Limb (tissue), 2 donors: ENCODE results near the gene ABCA4.

Experiments
- DNase-seq, 2 donors: peaks; one replicate each; pipeline ENCODE4 v3.0.0-alpha.2; 2016; ENCODE audit errors: extremely low spot score in 2 of 2

Gene ABCA4

GRCh38 chr1:94084085-94084484 is 36.9 kb downstream of the ABCA4 start:
- no peak for DNase-seq

GRCh38 chr1:94083681-94084080 is 37.3 kb downstream of the ABCA4 start:
- DNase-seq, result no peak

GRCh38 chr1:94081566-94082344 is 39.2 kb downstream of the ABCA4 start:
- no peak for DNase-seq

GRCh38 chr1:94079989-94080388 is 41.0 kb downstream of the ABCA4 start:
- DNase-seq, result no peak

GRCh38 chr1:94079080-94079940 is 41.6 kb downstream of the ABCA4 start:
- no peak for DNase-seq

GRCh38 chr1:94072840-94073522 is 48.0 kb downstream of the ABCA4 start:
- no peak for DNase-seq

- no peak for DNase-seq
Measured at GRCh38 chr1:94071976-94072375, 49.0 kb downstream of the ABCA4 start.

GRCh38 chr1:94071391-94071790 is 49.6 kb downstream of the ABCA4 start:
- no peak for DNase-seq

GRCh38 chr1:94070865-94071264 is 50.1 kb downstream of the ABCA4 start:
- DNase-seq, result no peak

- no peak for DNase-seq
Measured at GRCh38 chr1:94069919-94070285, 51.0 kb downstream of the ABCA4 start.

GRCh38 chr1:94068999-94069918 is 51.7 kb downstream of the ABCA4 start:
- DNase-seq, result no peak

GRCh38 chr1:94068096-94068998 is 52.6 kb downstream of the ABCA4 start:
- DNase-seq, result no peak

- no peak for DNase-seq
Measured at GRCh38 chr1:94067196-94067595, 53.8 kb downstream of the ABCA4 start.

- peak in 1 of 2 donors; percentile 74 for DNase-seq
Measured at GRCh38 chr1:94063379-94063778, 57.6 kb downstream of the ABCA4 start.

- DNase-seq, result peak in 1 of 2 donors; percentile 72
Measured at GRCh38 chr1:94061513-94062443, 59.2 kb downstream of the ABCA4 start.

GRCh38 chr1:94060720-94061119 is 60.2 kb downstream of the ABCA4 start:
- DNase-seq, result no peak

- DNase-seq, result no peak
Measured at GRCh38 chr1:94058766-94059165, 62.2 kb downstream of the ABCA4 start.

- no peak for DNase-seq
Measured at GRCh38 chr1:94056996-94057395, 64.0 kb downstream of the ABCA4 start.

- DNase-seq, result no peak
Measured at GRCh38 chr1:94056171-94056570, 64.8 kb downstream of the ABCA4 start.
